RCC 7860 (cell line): ENCODE data around the gene DOK5.

Experiments
- DNase-seq: peaks from one replicate; pipeline ENCODE4 v3.0.0-alpha.2; 2015; ENCODE audit warnings: low spot score
- FAIRE-seq: peaks from 2 replicates; lab custom pipeline; 2012; peaks lifted over from hg19 to GRCh38; lab: Jason Lieb, UNC

The DOK5 gene

DNA sequence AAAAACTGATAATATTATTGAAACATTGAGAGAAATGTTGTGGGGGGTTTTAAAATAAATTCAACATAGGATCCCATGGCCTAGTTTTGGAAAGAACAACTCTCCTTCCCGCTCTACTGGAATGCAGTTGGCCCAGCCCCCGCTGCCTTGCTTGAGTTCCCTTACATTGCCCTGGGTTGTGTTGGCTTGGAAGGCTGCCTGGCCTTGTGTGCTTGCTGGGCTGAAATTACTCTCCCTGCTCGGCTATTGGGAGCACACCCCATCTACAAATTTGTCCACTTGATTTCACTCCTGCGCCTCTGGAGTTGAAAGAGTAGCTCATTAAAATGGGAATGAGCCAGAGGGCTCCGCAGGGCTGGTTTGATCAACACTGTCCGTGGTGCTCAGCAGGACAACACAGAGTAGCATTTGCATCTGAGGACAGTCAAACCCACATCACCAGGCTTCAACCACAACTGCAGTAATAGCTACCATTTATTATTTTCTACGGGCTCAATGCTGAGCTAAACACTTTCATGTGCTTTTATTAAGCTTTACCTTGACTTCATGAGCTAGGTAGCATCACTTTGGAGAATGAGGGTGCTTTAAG is 35.2 kb downstream of the DOK5 start:
- DNase-seq (no peak), FAIRE-seq (no peak)

DNA sequence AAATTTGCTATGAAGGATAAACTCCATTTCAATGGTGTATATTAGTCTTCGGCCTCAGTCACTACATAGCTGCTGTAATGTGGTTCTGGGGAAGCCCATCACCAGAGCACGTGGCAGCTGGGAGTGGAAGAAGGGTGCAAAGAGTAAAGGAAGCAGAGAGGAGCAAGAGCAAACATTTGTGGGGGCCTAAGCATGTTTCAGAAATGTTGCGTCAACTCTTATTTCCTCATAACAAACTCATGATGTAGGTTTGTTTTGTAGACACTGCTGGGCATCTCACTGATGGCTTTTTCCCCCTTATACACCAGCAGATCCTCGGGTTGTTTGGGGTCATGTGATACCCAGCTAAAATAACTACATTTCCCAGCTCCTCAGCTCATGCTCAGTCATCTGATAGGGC is 37.3 kb downstream of the DOK5 start:
- FAIRE-seq (no peak), DNase-seq (no peak)

DNA sequence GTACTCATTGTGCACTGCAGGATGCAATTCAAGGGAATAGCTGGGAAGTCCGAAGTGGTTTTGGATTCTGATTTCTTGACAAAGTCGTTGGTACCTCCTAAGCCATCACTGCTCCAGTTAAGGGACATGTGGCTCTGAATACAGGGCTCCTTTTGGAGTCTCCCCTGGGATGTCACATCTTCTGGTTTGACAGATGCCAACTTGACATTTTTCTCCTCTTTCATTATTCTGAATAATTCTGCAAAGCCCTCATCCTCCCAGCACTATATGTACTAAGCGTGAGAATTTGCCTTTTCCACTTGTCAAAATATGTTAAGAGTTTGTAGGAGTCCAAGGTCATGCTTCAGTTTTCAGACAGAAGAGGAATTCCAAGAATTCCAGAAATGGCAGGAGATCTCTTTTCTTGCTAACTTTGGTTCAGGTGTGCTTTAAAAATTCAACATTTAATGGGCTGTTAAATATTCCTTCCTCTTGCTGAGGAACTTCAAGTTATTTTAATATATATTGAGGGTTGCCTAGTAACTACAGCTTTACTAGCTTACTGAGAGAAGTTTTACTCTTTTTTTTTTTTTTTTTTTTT is 38.7 kb downstream of the DOK5 start:
- FAIRE-seq (no peak), DNase-seq (no peak)

DNA sequence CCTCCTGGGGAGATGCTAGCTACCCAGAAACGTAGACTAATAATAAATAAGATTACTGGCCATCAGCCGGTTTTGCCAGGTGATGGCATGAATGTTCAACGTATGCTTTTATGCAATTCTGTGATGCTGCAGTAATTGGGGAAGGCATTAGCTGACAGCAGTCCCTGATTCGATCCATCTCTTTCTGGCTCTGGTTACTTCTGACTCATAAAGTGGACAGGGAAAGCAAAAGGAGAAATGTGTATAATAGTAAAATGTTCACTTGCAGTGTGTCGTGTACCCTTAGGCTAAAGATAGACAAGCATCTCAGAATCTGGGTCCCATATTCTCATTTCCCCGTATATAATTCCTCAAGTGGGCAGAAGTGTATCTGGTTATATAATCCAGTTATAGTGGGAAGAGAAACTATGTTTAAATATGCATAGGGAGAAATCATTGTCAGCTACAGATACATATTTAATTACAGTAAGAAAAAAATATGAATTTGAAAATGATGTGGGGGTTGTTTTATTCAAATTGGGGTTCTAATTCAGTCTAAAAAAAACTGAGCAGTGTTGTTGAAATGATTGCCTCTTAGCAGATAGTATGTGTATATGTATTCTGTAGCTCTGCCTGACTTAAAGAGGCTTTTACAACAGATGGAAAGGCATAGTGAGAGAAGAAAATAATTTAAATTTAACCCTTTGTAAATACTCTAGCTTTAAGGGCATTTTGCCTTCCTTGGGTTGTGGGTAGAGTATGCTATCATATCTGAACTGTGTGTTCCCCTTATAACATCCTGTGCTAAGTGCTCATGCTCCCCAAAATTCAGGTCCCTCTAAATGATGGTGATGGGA is 40.6 kb downstream of the DOK5 start:
- DNase-seq (no peak), FAIRE-seq (no peak)

DNA sequence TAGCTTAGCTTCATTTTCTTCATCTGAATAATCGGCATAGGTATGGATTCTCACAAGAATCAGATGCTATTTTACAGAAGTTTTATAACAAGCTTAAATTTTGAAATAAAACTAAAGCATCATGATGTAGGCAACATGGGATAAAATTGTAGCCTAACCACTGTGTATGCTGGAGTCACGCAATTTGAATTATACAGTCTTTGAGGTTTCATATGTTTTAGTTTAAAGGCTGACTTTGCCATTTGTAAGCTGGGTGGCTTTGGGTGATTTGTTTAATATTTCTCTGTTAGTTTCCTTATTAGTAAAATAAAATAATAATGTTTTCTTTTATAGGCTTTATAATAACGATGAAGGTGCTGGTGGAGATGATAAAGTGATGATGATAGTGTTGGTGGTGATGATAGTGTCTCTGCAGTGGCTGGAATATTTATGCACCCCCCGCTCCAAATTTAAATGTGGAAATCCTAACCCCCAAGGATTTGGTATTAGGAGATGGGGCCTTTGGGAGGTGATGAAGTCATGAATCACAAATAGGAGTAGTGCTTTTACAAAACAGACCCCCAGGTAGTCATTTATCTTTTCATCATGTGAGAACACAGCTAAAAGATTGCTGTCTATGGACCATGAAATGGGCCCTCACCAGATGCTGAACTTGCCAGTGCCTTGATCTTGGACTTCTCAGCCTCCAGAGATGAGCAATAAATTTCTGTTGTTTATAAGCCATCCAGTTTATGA is 42.0 kb downstream of the DOK5 start:
- DNase-seq = no peak
- no peak for FAIRE-seq

DNA sequence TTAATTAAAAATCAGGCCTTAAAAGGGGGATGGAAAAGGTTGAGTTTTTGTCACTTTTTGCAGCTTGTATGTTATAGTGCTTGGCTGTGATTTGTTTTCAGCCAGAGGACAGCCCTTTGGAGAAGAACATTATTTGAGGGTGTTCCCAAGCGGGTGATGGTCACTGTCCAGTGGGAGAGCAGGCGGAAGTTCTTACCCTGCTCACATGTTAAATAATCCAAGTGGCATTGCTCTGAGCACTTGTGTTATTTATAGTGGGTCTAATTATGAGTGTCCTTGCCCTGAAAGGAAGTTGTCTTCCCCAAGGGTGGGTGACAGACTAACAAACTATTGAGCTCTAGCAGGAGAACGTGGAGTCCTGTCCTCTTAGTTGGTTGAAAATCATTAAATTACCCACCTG is 49.5 kb downstream of the DOK5 start:
- no peak for DNase-seq
- no peak for FAIRE-seq

DNA sequence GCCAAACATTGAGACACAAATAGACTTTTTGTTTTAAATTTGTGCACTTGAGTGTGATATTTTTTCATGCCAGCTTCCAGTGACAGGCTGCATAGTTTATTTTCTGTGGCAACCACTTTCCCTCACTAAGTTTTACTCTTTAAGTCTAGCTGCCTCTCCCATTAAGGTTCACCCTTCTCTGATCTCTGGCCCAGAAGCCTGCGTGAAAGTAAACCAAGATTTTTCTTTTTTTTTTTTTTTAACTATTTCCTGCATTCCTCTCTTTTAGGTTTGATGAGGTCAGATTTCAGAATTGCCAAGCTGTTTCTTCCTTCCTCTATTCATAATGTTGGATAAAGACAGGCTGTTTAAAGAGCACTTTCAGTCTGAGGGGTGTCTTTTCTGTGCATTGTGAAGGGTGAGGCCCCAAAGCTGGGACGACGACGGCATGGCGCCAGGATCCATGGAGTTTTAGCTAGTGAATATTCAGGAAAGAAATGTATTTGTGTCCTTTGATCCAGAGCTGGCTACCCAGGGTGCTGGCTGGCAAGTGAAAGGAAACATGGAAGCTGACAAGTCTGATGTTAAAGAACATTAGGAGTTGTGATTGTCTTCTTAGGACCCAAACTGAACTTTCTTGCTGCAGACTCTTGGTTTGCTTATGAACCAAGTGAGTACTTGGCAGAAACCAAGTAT is 50.7 kb downstream of the DOK5 start:
- FAIRE-seq (no peak), DNase-seq (no peak)

DNA sequence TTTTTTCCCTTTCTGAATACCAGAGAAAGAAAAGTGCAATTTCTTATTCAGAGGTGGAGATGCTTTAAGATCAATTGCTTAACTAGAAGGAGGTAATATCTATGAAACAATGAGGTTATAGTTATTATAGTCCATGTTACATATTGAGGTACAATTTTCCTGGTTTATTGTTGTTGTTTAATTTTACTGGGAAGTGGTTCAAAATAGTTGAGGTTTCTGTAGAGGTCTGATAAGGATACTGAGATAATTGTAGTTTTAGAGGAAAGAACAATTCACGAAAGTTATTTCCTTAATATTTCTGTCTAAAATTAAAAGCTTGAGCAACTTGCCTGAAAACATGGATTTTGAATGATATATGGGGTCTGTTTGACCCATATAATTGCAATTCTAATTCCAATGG is 51.4 kb downstream of the DOK5 start:
- no peak for DNase-seq
- no peak for FAIRE-seq

DNA sequence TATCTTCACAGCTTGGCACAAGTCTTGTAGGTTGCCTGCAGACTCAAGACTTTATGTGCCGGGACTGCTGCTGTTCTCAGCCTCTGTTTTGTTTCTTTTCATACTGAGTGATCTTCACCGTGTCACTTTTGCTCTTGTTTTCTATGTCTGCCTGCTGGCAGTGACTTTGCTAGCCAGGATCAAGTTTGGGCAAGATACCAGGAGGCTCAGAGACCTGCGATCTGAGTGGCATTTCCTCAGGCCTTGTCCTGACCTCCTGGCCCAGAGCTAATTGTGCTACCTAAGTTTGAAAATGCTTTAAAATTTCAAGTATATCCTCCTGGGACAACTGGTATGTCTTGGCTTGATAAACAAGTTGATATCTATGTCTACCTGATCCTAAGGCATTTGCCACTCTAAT is 57.2 kb downstream of the DOK5 start:
- FAIRE-seq (no peak), DNase-seq (no peak)

DNA sequence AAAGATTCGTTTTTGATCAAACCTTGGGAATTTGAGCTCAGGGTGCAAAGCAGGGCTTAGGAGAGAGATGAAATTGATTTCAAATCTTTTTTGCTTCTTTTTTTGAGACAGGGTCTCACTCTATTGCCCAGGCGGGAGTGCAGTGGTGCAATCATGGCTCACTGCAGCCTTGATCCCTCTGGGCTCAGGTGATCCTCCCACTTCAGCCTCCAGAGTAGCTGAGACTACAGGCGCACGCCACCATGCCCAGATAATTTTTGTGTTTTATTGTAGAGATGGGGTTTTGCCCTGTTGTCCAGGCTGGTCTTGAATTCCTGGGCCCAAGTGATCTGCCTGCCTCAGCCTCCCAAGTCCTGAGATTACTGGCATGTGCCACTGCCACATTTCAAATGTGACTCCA is 58.7 kb downstream of the DOK5 start:
- DNase-seq (no peak), FAIRE-seq (no peak)

DNA sequence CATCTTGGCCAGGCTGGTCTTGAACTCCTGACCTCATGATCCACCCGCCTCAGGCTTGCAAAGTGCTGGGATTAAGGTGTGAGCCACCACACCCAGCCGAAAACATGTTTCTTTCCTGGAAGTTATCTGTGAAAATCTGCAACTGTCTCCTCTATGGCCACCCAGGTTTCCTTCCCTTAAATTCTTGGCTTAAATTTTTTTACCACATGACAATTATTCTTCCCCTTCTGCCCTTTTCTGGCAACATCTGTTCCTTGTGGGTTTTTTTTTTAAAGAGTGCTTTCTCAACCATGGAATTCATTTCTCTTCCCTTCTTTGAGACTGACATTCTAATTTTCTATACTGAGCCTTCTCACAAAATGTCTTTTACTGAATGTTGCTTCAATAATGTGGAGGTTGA is 59.6 kb downstream of the DOK5 start:
- FAIRE-seq = no peak

DNA sequence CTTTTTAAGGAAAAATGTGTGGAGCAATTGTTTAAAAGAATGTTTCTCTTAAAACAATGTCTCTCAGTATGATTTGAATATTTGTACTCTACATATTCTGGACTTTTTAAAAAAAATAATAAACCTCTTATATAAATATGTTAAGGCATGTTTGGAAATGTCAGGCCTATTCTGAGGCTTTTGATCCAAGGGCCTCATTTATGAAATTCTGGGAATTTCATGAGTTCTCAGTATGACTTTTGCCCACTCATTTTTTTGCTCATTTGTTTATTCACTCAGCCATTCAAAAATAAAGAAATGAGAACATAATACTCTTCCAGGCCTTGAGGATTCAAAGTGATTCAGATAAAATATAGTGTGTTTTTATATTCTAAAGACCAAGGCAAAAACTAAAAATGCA is 60.4 kb downstream of the DOK5 start:
- FAIRE-seq (no peak), DNase-seq (no peak)

More for the DNA sequence above, 59.6 kb downstream of the DOK5 start:
- DNase-seq = no peak

DNA sequence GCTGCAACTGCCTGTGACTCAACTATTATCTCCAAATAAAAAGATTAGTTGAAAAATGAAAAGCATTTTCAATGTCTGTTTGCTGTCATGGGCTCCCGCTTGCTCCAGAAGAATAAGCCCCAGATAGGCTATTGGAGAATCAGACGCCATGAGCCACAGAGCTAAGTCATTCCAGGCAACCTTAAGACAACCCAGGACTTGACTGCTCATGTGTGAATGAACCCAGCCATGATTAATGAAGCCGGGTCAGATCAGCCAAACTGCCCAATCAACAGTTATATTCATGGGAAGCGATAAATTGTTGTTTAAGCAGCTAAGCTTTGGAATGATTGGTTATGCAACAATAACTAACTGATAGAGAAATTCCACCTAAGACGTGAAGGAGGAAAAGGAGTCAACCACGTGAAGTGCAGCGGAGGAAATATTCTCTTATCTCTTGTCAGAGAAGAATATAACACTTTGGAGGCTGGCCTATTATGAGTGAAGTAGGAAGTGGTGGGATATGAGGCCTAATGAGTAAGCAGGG is 64.2 kb downstream of the DOK5 start:
- DNase-seq (no peak), FAIRE-seq (no peak)

DNA sequence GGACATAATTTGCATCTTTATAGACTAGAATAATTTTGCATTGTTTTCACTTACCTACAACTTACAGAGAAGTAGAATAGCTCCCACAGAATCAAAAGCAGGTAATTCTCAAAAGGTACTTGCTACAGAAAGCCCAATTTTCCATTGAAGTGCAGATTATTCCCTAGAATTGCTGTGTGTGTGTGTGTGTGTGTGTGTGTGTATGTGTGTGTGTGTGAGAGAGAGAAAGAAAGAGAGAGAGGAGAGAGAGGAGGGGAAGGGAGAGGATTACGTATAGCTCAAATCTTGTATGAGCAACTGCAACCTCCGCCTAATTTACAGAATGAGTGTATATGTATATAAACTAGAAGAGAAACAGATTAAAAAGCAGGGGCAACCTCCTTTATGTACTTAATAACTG is 68.0 kb downstream of the DOK5 start:
- DNase-seq = no peak
- FAIRE-seq = no peak

DNA sequence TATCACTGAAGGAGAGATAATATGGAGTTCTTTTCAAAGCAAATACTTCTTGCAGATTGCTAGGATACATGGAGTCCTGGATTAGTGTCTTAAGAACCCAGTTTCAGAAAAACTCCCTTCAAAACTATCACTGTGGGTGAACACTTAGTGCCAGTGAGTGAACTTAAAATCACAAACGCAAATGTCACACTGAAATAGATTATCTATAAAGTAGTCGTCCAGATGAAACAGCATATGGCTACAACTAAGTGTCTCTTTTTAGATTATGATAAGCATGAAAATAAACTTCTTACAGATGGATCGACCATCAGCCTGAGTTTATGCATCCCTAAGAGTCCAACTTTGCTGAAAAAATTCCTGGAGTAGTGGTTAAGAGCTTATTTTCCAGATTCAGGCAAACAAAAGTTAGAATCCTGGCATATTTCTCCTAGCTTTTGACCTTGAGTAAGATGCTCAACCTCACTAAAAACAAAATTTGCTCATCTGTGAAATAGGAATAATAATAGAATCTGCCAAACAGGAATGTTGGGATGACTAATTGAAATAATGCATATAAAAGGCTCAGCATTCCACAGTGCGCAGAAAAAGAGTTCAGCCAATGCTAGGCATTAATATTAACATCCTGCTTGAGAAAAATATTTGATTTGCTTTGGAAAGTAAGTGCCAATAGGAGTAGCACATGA is 70.4 kb downstream of the DOK5 start:
- DNase-seq = no peak
- no peak for FAIRE-seq

DNA sequence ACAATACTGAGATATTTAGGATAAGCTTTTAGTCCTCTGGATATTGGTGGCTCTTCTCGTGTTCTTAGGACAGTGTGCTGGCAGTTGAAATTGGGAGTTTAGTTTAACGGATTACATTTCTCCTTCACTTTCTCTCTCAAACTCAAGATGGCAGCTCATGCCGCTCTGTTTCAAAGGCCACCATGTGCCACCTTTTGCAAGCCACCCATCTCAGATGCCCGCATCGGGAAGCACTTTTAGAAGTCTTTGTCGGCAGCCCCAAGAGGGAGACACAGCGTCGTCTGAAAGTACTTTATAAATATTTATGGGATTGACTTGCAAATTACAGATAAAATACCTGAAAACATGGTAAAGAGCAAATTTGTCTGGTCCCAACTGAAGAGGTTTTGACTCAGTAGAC is 73.5 kb downstream of the DOK5 start:
- no peak for FAIRE-seq

DNA sequence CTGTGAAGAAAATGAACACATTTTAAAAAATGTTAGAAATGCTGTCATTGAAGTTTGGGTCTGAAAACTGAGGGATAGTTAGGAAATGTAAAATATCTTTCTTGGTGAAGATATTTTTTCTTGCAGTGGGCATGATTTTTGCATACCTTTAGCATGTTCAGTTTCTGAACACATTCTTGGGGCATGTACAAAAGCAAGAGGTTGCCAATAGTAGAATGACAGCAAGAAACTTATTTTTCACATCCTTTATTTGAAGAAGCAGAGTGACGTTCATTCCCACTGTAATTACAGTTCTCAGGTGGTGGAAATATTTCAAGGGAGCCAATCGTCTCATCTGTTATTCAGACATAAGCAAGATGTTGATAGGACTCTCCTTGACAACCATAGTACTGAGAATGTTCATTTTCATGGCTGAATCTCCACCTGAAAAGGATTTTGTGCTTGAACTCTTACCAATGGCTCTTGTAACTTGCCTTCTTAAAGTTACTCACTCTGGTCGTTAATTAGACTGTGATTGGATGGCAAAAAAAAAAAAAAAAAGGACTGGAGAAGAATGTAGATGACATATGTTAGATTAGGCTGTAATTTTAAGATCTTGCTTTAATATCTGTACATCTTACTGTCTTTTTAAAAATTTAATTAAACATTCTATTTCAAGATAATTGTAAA is 74.4 kb downstream of the DOK5 start:
- DNase-seq (no peak), FAIRE-seq (no peak)

More for the DNA sequence above, 73.5 kb downstream of the DOK5 start:
- DNase-seq = no peak

DNA sequence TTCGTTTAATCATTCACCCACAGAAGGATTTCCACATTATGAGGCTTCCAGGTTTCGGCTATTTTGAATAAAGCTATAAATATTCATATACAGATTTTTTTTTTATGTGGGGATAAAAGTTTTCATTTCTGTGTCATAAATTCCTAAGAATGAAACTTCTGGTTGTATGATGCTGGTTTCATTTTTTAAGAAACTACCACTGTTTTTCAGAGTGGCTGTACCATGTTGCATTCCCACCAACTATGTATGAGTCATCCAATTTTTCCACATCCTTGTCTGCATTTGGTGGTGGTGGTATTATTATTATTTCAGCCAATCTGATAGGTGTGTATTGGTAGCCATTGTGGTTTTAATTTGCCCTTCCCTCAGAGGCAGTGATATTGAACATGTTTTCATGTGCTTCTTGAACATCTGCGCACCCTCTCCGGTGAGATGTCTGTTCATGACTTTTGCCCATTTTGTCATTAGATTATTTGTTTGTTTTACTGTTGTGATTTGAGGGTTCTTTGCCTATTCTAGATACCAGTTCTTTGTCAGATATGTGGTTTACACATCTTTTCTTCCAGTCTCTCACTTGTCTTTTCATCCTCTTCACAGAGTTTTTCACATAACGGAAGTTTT is 75.5 kb downstream of the DOK5 start:
- DNase-seq (no peak), FAIRE-seq (no peak)

DNA sequence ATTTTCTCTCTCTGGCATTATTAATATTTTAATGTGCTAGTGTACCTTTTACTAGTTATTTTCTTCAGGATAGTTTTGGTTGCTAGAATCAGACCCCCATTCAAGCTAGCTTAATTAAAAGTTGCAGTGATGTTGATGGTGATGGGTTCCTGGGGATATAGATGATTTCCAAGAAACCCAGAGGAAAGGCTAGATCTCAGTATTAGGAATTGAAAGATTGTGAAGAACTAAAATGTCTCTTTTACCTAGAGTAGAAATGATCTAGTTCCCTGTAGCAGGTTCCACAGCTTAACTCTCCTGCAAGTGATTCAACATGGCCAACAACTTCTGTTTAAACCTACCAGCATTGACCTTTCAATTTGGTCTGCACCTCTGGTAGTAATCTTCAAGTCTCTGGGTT is 78.6 kb downstream of the DOK5 start:
- DNase-seq (no peak), FAIRE-seq (no peak)
